Karpas-422 (cell line): Measurements from ENCODE around the gene SRBD1. TPM values are rescaled to one million over a fixed set of nuclear protein-coding genes. Genes with fewer than 3 reads are reported as not detected.

Source experiments
- DNase-seq: peaks from one replicate; pipeline ENCODE4 v3.0.0-alpha.2; 2015
- H2AFZ ChIP-seq: fragments of 200-600 bp; sonication (generic); 2 replicates; pipeline ENCODE4 v1.6.1; 2014; ENCODE audit warnings: antibody characterized with exemption, low read length, mixed read lengths
- H3K27ac ChIP-seq: fragments of 200-600 bp; sonication (generic); 2 replicates; pipeline ENCODE4 v1.5.1; 2014; ENCODE audit warnings: mild to moderate bottlenecking, low read length, moderate library complexity
- H3K27me3 ChIP-seq: fragments of 200-600 bp; sonication (generic); 2 replicates; pipeline ENCODE4 v1.6.1; 2014; ENCODE audit warnings: low read length, mixed read lengths
- H3K36me3 ChIP-seq: fragments of 200-600 bp; sonication (generic); 2 replicates; pipeline ENCODE4 v1.6.1; 2014; ENCODE audit warnings: low read length, mixed read lengths; ENCODE audit not compliant: insufficient read depth
- H3K4me1 ChIP-seq: fragments of 200-600 bp; sonication (generic); 2 replicates; pipeline ENCODE4 v1.6.1; 2014; ENCODE audit warnings: mild to moderate bottlenecking, low read length, mixed read lengths
- H3K4me2 ChIP-seq: fragments of 200-600 bp; sonication (generic); 2 replicates; pipeline ENCODE4 v1.6.1; 2014; ENCODE audit warnings: low read length, low read depth, mild to moderate bottlenecking; ENCODE audit not compliant: poor library complexity, severe bottlenecking
- H3K4me3 ChIP-seq: fragments of 200-600 bp; sonication (generic); 2 replicates; pipeline ENCODE4 v1.5.1; 2014; ENCODE audit warnings: mild to moderate bottlenecking, antibody characterized with exemption, low read length, mixed read lengths
- H3K79me2 ChIP-seq: fragments of 200-600 bp; sonication (generic); 2 replicates; pipeline ENCODE4 v1.6.1; 2014; ENCODE audit warnings: mild to moderate bottlenecking, low read length, mixed read lengths
- H3K9ac ChIP-seq: fragments of 200-600 bp; sonication (generic); 2 replicates; pipeline ENCODE4 v1.6.0; 2014; ENCODE audit warnings: low read length
- H3K9me2 ChIP-seq: fragments of 200-600 bp; sonication (generic), shearing (Covaris generic); replicated peaks from 2 replicates; pipeline ENCODE4 v1.6.0; 2014; ENCODE audit warnings: mild to moderate bottlenecking, low read length, moderate library complexity; ENCODE audit not compliant: insufficient read depth
- H3K9me3 ChIP-seq: fragments of 300-700, 200-600 bp; sonication (generic); 2 replicates; pipeline ENCODE4 v1.6.1; 2014; ENCODE audit warnings: low read length, mixed read lengths
- H4K20me1 ChIP-seq: fragments of 200-600 bp; sonication (generic); 2 replicates; pipeline ENCODE4 v1.6.1; 2014; ENCODE audit warnings: mild to moderate bottlenecking, antibody characterized with exemption, low read length, low read depth; ENCODE audit not compliant: insufficient read depth
- total RNA-seq: library from RNA; depleted of rRNA; stranded (reverse); fragments of >200 nt; shearing (Covaris generic); gene quantifications from 2 replicates; pipeline ENCODE4 v1.2.3, GENCODE V29; 2014; ENCODE audit warnings: low replicate concordance

The SRBD1 gene
- total RNA-seq, 1 experiment from 2014 or later, result 29.7 TPM

DNA sequence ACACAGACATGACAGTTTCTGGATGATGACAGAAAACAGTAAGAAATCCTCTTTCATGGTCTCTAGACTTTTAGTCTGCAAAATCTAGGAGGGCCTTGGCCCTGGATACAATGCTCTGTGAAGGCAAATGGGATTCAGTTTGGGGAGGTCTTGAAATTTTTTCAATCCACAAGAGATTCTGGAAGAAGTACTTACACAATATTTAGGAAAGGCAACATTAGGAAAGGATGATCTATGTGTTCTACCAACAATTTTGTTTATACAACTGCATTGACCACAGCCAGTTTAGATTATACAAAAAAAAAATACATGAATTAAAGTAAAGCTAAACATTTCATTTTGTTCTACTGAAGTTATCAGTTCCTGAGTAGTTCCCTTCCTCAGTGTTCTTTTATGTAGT is 208.0 kb downstream of the SRBD1 start:
- Histone ChIP-seq H3K4me3 (no peak overlapping the region), H3K36me3 (no peaks in the 10 kb centered on the region), H3K9ac (no peak overlapping the region), H2AFZ (no peak overlapping the region), H3K27ac (no peak overlapping the region), H3K9me3 (no peaks in the 10 kb centered on the region), H4K20me1 (no peaks in the 10 kb centered on the region), H3K4me1 (no peaks in the 10 kb centered on the region), H3K4me2 (no peak overlapping the region), H3K79me2 (no peaks in the 10 kb centered on the region), H3K27me3 (no peaks in the 10 kb centered on the region), H3K9me2 (no peaks in the 10 kb centered on the region)
- no peak for DNase-seq

DNA sequence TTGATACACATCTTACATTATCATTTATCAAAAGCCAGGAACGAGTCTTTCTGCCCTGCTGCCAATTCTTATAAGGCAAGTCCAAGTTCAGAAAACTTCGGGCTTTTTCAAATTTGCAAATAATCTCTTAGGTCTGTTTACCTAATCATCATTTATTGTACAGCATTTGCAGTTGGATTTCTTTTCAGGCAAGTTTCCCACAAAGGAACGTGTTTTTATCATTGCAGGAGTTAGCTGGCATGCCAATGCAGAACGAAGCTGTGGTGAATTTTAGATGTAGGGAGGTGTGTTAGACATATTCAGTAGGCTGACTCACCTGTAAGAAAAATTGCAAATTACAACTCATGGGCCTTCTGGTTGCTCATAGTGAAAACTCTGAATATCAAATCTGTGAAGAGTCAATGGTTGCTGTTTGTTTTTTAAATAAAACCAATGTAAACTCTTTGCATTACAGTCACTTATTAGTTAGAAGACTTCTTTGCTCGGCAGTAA is 209.6 kb downstream of the SRBD1 start:
- no peak for DNase-seq
- no peaks in the 10 kb centered on the region for H3K36me3 ChIP-seq
- no peaks in the 10 kb centered on the region for H3K79me2 ChIP-seq
- no peak overlapping the region for H3K4me3 ChIP-seq
- no peak overlapping the region for H3K27ac ChIP-seq
- H3K9me3 ChIP-seq, result no peaks in the 10 kb centered on the region
- no peaks in the 10 kb centered on the region for H4K20me1 ChIP-seq
- no peaks in the 10 kb centered on the region for H3K27me3 ChIP-seq
- no peak overlapping the region for H3K9ac ChIP-seq
- H2AFZ ChIP-seq, result no peak overlapping the region
- H3K4me2 ChIP-seq, result no peak overlapping the region
- H3K9me2 ChIP-seq, result no peaks in the 10 kb centered on the region
- H3K4me1 ChIP-seq, result no peaks in the 10 kb centered on the region

DNA sequence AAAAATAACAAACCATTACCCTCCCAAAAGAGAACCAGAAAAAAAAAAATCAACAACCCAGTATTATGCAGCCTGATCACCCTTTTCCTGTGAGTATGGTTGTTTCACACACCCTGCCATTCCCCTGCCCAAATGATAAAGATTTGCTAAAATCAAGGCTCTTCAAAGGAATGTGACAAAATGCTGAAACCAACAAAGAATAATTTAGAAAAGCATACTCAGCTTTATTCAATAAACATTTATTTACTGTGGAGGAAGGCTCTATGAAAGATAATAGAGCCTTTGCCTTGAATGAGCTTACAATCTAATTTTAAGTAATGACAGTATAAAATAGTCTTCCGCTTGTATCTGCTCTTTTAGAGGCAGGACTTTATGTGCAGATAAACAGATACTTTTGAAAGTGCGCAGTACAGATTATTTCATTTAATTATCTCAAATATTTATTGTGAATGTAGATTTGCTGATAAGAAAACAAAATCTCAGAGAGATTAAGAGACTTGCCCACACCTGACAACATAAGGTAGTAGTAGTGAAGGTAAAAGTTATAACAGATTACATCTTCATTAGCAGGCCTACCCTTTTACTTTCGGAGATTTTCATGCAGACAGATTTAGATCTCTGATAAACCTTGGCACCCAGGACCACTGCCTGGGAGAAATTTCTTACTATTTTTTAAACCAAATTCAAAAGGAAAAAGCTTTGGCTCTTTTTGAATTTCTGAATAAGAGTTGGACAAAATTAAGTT is 211.9 kb downstream of the SRBD1 start:
- Histone ChIP-seq H3K79me2 (no peaks in the 10 kb centered on the region), H3K27ac (no peak overlapping the region), H3K4me2 (no peak overlapping the region), H2AFZ (no peak overlapping the region), H4K20me1 (no peaks in the 10 kb centered on the region), H3K4me1 (no peaks in the 10 kb centered on the region), H3K4me3 (no peak overlapping the region), H3K36me3 (no peaks in the 10 kb centered on the region), H3K9me2 (no peaks in the 10 kb centered on the region), H3K9me3 (no peaks in the 10 kb centered on the region), H3K27me3 (no peaks in the 10 kb centered on the region), H3K9ac (no peak overlapping the region)
- no peak for DNase-seq

DNA sequence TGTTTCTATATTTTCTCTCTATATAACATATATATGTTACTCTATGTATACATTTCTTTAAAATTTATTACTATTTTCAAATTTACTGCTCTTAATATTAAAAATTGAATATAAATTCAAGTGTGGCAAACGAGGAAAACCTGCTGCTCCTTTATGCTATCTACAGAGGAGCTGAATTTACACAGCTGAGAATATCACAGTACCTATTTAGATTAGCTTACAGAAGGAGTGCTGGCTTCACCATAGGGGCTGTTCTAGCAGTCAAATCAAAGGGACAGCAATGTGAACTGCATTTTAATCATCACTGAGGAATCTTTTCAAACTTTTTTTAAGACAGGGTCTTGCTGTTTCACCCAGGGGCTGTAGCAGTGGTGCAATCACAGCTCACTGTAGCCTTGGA is 213.8 kb downstream of the SRBD1 start:
- no peaks in the 10 kb centered on the region for H3K4me1 ChIP-seq
- H3K4me2 ChIP-seq, result no peak overlapping the region
- H3K36me3 ChIP-seq, result no peaks in the 10 kb centered on the region
- H3K9ac ChIP-seq, result no peak overlapping the region
- no peak overlapping the region for H3K4me3 ChIP-seq
- no peaks in the 10 kb centered on the region for H3K9me3 ChIP-seq
- H4K20me1 ChIP-seq, result no peaks in the 10 kb centered on the region
- no peak overlapping the region for H3K27ac ChIP-seq
- H3K9me2 ChIP-seq, result no peaks in the 10 kb centered on the region
- no peaks in the 10 kb centered on the region for H3K27me3 ChIP-seq
- no peak overlapping the region for H2AFZ ChIP-seq
- no peaks in the 10 kb centered on the region for H3K79me2 ChIP-seq
- no peak for DNase-seq

DNA sequence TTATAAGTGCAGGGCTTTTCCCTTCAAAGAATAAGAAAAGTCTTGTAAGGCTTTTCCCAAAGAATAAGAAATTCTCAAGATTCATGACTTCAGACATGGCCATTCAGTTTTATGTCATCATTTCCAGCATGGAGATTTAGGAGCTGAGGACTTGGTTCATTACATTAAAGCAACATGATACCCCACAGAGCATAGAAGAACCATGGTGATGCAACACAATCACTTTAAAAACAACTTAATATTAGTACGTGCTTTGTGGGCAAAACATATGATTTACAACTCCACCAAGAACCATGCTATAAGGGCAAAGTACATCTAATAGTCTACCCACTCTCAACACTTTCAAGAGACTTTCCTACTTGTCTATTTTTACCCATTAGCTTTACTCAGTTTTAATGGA is 214.4 kb downstream of the SRBD1 start:
- Histone ChIP-seq H2AFZ (no peak overlapping the region), H3K9me3 (no peaks in the 10 kb centered on the region), H3K9me2 (no peaks in the 10 kb centered on the region), H3K4me1 (no peaks in the 10 kb centered on the region), H3K9ac (no peak overlapping the region), H3K36me3 (no peaks in the 10 kb centered on the region), H3K4me3 (no peak overlapping the region), H3K27me3 (no peaks in the 10 kb centered on the region), H3K27ac (no peak overlapping the region), H3K4me2 (no peak overlapping the region), H3K79me2 (no peaks in the 10 kb centered on the region), H4K20me1 (no peaks in the 10 kb centered on the region)
- DNase-seq, result no peak

DNA sequence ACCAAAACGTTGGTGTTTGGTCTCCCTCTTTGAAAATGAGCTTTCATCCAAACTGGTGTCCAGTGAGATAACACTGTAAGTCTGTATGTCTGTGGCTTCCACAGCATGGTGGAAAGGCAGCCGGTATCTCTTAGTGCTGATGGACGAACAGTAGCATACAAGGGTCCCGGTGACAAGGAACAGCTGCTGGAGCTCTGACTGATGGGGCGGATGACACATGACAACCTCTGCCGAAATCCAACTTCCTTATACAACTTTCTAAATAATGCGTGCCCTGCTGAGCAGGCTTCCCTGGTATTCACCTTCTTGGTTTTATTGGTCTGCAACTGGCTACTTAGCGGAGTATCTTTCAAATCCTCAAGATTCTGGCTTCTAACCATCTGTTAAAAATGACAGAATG is 216.2 kb downstream of the SRBD1 start:
- Histone ChIP-seq H3K79me2 (no peaks in the 10 kb centered on the region), H3K4me1 (no peaks in the 10 kb centered on the region), H3K9me3 (no peaks in the 10 kb centered on the region), H3K36me3 (no peaks in the 10 kb centered on the region), H3K9me2 (no peaks in the 10 kb centered on the region), H3K9ac (no peak overlapping the region), H3K4me3 (no peak overlapping the region), H3K27ac (no peak overlapping the region), H4K20me1 (no peaks in the 10 kb centered on the region), H3K4me2 (no peak overlapping the region), H2AFZ (no peak overlapping the region), H3K27me3 (no peaks in the 10 kb centered on the region)
- no peak for DNase-seq

DNA sequence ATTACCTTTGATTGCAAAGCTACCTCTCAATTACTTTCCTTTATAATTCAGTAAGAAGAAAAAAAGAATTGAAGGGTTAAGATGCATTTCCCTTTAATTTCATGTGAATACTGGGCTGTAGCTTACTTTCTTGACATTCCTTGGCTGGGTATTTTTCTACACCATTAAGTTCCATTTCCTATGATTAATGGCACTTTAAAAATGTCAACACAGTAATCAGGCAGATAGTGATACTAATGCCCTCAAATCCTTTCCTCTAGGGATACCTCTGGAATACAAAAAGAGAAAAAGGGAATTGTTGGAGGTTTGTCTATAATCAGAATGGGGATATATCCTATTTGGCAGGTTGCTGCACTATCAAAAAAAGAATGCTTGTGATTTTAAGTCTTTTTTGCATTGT is 216.9 kb downstream of the SRBD1 start:
- Histone ChIP-seq H4K20me1 (no peaks in the 10 kb centered on the region), H2AFZ (no peak overlapping the region), H3K9me3 (no peaks in the 10 kb centered on the region), H3K4me1 (no peaks in the 10 kb centered on the region), H3K27ac (no peak overlapping the region), H3K9me2 (no peaks in the 10 kb centered on the region), H3K9ac (no peak overlapping the region), H3K36me3 (no peaks in the 10 kb centered on the region), H3K27me3 (no peaks in the 10 kb centered on the region), H3K4me2 (no peak overlapping the region), H3K79me2 (no peaks in the 10 kb centered on the region), H3K4me3 (no peak overlapping the region)
- no peak for DNase-seq

DNA sequence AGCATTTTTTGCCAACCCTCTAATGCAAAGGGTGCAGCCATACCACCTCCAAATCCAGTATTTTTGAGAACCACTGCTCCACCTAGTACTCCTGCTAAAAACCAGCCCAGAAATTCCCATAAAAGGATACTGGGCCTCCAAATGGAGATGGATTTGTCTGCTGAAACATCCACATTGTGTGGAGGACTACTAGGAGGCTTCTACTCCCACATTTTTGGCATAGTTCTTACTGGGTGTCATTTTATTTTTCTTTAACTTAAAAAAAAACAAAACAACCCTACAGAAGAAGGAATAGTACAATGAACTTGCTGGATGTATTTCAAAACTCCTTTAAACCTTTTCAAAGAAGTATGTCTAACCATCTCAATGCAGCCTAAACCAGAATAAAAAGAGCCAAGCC is 219.2 kb downstream of the SRBD1 start:
- no peaks in the 10 kb centered on the region for H3K9me3 ChIP-seq
- no peaks in the 10 kb centered on the region for H3K4me1 ChIP-seq
- H2AFZ ChIP-seq, result no peak overlapping the region
- H3K79me2 ChIP-seq, result no peaks in the 10 kb centered on the region
- no peaks in the 10 kb centered on the region for H4K20me1 ChIP-seq
- H3K9me2 ChIP-seq, result no peaks in the 10 kb centered on the region; the same call in 1 of the 2 replicates
- no peak overlapping the region for H3K9ac ChIP-seq
- 0 out of 2 replicates have a peak, but pooled peaks cover 7% of the 10 kb centered on the region for H3K36me3 ChIP-seq
- DNase-seq, result no peak
- H3K4me3 ChIP-seq, result no peak overlapping the region
- no peak overlapping the region for H3K4me2 ChIP-seq
- no peak overlapping the region for H3K27ac ChIP-seq
- H3K27me3 ChIP-seq, result no peaks in the 10 kb centered on the region
